Measurements from ENCODE around the gene NRG2.

The NRG2 gene

GRCh38 chr5:140041492-140042392 is 1.4 kb downstream of the NRG2 start:
- no peaks in the 10 kb centered on the region for H3K27me3 ChIP-seq
- intact Hi-C loops (cut with DNase I; ENCODE audit: low total_unique reads) = no loop called here
- no peaks in the 10 kb centered on the region for H3K36me3 ChIP-seq
- peak; percentile 70 to 84 for DNase-seq
- H3K4me1 ChIP-seq = peaks cover 0 to 43% (median 21%) of the 10 kb centered on the region in 4 donors
- H3K9me3 ChIP-seq = no peaks in the 10 kb centered on the region
- peak overlapping the region; percentile 73 to 75 for H3K27ac ChIP-seq
- no peak for TF ChIP-seq CTCF (IDR thresholded peaks at IDR 0.05)
- peak overlapping the region; percentile 62 to 75 for H3K4me3 ChIP-seq

- TF ChIP-seq CTCF (IDR thresholded peaks at IDR 0.05) = no peak
- no peaks in the 10 kb centered on the region for H3K36me3 ChIP-seq
- H3K27ac ChIP-seq = peak overlapping the region; percentile 73 to 75
- intact Hi-C loops (cut with DNase I; ENCODE audit: low total_unique reads) = no loop called here
- no peaks in the 10 kb centered on the region for H3K27me3 ChIP-seq
- no peak for DNase-seq
- peak overlapping the region; percentile 62 to 75 for H3K4me3 ChIP-seq
- H3K4me1 ChIP-seq = peaks cover 0 to 43% (median 21%) of the 10 kb centered on the region in 4 donors
- H3K9me3 ChIP-seq = no peaks in the 10 kb centered on the region
Observed at GRCh38 chr5:140041099-140041491, 2.0 kb downstream of the NRG2 start.

GRCh38 chr5:140040358-140040757 is 2.7 kb downstream of the NRG2 start:
- no peak for TF ChIP-seq CTCF (IDR thresholded peaks at IDR 0.05)
- intact Hi-C loops (cut with DNase I; ENCODE audit: low total_unique reads) = no loop called here
- H3K27me3 ChIP-seq = no peaks in the 10 kb centered on the region
- peaks cover 0 to 43% (median 21%) of the 10 kb centered on the region in 4 donors for H3K4me1 ChIP-seq
- no peak overlapping the region for H3K4me3 ChIP-seq
- no peak for DNase-seq
- no peaks in the 10 kb centered on the region for H3K36me3 ChIP-seq
- peak overlapping the region; percentile 6 to 75 for H3K27ac ChIP-seq
- H3K9me3 ChIP-seq = no peaks in the 10 kb centered on the region

DNA sequence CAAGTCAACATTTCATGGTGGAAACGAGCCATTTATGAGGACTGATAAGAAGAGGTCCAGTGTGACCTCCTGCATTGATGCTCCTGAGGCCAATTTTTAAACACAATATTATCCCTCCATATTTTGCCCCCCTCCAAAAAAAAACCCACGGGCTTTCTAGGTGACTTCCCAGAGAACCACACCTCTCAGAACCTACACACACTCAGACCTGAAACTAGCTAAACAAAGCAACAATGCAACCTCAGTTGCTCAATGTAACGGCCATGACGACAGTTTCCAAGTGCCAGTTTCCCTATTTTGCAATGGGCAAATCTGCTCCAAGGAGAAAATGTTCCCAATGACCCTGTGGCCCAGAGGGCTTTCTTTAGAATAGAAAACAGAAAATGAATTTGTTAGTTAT is 3.5 kb downstream of the NRG2 start:
- no peak for TF ChIP-seq CTCF (IDR thresholded peaks at IDR 0.05)
- intact Hi-C loops (cut with DNase I; ENCODE audit: low total_unique reads) = no loop called here
- Histone ChIP-seq H3K27me3 (no peaks in the 10 kb centered on the region), H3K9me3 (no peaks in the 10 kb centered on the region), H3K4me3 (peak overlapping the region; percentile 45 to 47), H3K27ac (peak overlapping the region; percentile 6 to 75), H3K36me3 (no peaks in the 10 kb centered on the region), H3K4me1 (peaks cover 0 to 43% (median 21%) of the 10 kb centered on the region in 4 donors)
- DNase-seq = peak; percentile 37 to 70

DNA sequence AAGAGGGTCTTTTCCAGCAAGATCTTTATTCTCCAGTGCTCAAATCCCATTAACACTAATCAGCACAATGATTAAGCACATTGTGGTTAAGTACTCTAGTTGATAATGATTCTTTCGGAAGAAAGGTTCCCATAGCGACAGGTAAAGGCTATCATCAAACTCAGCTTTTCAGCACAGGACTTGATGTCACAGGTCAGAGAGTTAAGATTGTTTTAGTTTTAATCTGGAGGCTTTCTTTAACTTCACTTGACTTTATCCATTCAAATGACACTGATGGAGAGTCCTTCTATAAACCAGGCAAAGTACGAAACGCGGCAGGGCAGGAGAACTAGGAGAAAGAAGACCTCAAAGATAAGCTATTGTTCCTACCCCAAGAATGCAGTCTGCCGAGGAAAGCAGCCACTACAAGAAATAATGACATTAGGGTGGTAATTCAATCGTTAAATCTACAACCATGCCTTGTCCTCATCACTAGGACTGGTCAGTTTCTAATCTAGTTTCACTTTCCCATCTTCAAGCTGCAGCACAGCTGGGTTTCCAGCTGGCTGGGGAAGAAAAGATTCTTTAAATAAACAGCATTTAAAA is 4.6 kb downstream of the NRG2 start:
- peak overlapping the region; percentile 59 to 75 for H3K27ac ChIP-seq
- H3K4me1 ChIP-seq = peaks cover 0 to 43% (median 19%) of the 10 kb centered on the region in 4 donors
- no peak for DNase-seq
- intact Hi-C loops (cut with DNase I; ENCODE audit: low total_unique reads) = no loop called here
- no peaks in the 10 kb centered on the region for H3K27me3 ChIP-seq
- H3K36me3 ChIP-seq = no peaks in the 10 kb centered on the region
- peak overlapping the region; percentile 45 to 47 for H3K4me3 ChIP-seq
- H3K9me3 ChIP-seq = no peaks in the 10 kb centered on the region
- no peak for TF ChIP-seq CTCF (IDR thresholded peaks at IDR 0.05)

Data from tibial artery (tissue), 4 donors.